Skin epidermis (tissue), 12 donors: ENCODE measurements around the gene S100A12.

Source experiments
- H3K27ac ChIP-seq, 21 experiments: fragments of 200-600 bp; sonication (generic) in 11 of 21; one replicate each; pipeline ENCODE4 v1.5.0; 2020; ENCODE audit warnings: mild to moderate bottlenecking in 3 of 21, inconsistent platforms in 2 of 21, moderate library complexity in 2 of 21
- H3K4me3 ChIP-seq, 7 experiments: fragments of 200-600 bp; sonication (generic) in 2 of 7; one replicate each; pipeline ENCODE4 v1.5.0; 2020; ENCODE audit warnings: inconsistent platforms in 2 of 7, mild to moderate bottlenecking in 2 of 7, moderate library complexity in 1 of 7

Gene S100A12

DNA sequence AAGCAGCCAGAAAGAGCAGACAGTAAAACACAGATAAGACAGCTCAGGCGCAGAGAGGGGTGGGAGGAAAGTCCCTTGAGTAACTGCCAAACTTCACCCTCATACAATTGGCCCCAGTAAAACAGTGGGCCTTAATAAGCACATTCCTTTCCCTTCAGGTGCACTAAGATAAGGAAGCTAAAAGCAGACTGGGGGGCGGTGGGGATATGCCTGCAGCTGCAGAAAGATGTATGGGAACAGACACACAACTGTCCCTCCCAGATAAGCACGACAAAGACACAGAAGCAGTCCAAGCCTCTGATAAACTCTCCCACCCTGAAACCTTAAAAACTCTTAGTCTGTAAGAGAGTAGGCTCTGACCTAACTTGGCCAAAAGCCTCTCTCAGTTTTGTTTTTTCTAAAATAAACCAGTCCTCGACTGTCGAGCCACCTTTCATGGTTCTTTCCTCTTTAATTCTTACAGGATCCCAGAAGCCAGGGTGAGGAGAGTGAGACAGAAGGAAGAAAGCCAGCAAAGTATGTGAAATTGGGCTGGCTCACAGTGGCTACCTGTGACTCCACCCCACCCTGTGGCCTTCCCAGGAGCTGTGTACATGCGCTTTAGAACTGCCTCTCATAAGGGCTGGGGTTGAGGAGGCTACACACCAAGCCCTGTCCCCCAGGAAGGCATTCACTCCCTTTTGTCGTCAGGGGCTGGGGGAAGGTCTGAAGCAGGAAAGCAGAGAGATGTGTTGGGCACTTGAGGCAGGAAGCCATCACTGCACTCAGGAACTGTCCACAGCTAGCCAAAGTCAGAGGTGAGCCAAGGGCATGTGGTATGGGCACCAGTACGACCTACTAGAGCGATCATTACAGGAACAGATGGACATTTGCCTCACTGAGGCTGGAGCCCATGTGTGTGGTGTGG is 31.4 kb downstream of the S100A12 start:
- H3K27ac ChIP-seq, result peak overlapping the region in 15 of 21 experiments; percentile 2 to 76 (median 47)
- no peak overlapping the region for H3K4me3 ChIP-seq

DNA sequence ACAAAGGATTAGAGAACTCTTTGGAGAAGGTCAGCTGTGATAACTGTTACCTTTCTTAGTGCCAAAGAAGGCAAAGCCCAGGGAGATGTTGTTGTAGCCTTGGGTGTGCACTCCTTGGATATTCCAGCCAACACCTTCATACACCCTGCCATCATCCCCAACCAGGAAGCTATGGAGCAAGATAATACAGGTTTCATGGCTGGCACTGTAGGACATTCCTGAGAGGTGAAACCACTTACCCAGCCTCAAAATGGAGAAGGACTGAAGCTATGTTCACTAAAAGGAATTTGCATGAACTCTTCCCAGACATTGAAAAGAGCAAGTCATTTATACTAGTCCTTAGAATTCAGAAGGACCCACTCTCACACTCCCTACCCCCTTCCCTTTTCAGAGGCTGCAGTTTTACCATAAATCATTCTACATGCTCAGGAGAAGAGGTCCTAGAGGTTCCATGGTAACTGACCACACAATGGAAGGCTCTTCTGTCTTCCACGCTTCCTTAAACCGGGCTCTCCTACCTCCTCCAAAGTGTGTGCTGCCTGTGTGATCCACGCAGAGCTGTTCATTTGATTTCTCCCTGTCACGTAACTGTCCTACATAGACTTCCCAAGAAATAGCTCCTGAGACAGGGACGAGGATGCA is 32.3 kb downstream of the S100A12 start:
- no peak overlapping the region for H3K4me3 ChIP-seq
- H3K27ac ChIP-seq, result peak overlapping the region in 10 of 21 experiments; percentile 4 to 76 (median 57)

DNA sequence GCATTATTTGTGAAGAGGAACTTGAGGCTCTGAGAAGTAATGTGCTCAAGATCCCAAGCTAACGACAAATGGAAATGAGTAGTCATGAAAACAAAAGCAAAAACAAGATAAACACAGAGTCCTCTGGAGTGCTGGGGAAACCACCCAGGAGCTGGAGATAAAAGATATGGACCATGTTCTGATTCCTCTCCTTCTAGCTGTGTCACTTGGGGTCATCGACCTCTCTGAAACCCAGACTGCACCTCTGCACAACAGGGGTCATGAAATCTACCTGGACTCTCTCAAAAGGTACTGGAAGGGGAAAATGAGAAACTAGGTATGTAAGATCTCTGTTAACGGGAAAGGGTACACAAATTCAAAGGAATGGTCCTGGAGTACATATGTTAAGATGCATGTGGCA is 33.2 kb downstream of the S100A12 start:
- no peak overlapping the region for H3K4me3 ChIP-seq
- peak overlapping the region in 3 of 21 experiments; percentile 4 to 67 (median 32) for H3K27ac ChIP-seq

DNA sequence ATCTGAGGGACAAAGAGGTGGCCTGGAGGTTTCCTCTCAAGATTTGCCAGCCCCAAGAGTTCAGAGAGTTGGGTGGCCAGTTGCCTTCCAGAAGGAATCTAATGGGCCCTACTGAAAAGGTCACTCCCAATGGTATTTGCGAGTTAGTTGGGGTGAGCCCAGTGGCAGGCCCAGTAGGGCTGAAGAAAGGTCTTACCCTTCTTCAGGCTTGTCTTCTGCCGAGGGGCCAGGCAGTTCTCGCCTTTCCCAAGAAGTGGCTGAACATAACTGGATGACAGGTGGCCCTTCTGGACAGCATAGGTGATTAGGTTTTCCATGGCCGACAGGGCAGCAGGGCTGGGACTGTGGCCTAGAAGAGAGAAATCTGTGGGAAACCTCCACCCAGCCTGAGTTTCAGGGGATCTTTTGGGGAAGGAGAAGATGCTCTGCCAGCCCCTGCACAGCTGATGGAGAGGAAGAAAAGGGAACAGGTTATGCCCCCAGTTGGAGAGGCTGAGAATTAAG is 33.9 kb downstream of the S100A12 start:
- Histone ChIP-seq H3K4me3 (no peak overlapping the region), H3K27ac (peak overlapping the region in 1 of 21 experiments; percentile 32)

DNA sequence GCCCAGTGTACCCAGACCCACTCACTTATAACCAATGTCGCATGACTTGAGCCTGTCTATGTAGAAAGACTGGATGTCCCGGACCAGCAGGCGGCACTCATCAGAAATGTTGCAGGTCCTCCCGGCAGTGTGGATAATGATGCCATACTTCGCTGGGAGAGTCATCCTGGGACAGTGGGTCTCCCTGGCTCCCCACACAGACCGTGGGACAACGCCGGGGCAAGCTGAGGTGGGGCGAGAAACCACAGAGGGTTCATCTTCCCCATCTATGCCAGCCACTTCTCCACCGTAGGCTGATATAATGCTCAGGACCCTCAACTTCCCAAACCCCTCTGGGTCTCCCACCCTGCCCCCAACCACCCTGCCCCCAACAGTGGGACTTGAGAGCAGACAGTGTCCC is 35.1 kb downstream of the S100A12 start:
- no peak overlapping the region for H3K4me3 ChIP-seq
- H3K27ac ChIP-seq, result peak overlapping the region in 1 of 21 experiments; percentile 32

DNA sequence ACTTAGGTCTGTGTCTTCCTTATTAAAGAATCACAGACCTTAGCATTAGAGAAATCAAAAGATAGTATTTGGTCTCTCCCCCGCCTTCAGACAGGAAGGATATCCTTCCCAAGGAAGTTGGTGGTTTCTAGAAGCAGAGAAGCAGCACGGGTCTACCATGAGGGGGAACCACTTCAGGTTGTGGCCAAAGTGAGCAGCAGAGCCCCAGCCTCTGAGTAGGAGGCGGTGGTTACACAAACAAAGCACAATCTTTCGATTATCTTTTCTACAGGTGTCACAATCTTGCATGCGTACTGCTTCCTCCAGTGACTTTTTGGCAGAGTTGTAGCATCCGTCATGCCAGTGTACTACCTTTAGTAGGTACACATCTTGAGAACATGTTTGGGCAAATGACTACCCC is 35.6 kb downstream of the S100A12 start:
- Histone ChIP-seq H3K27ac (peak overlapping the region in 1 of 21 experiments; percentile 32), H3K4me3 (no peak overlapping the region)

DNA sequence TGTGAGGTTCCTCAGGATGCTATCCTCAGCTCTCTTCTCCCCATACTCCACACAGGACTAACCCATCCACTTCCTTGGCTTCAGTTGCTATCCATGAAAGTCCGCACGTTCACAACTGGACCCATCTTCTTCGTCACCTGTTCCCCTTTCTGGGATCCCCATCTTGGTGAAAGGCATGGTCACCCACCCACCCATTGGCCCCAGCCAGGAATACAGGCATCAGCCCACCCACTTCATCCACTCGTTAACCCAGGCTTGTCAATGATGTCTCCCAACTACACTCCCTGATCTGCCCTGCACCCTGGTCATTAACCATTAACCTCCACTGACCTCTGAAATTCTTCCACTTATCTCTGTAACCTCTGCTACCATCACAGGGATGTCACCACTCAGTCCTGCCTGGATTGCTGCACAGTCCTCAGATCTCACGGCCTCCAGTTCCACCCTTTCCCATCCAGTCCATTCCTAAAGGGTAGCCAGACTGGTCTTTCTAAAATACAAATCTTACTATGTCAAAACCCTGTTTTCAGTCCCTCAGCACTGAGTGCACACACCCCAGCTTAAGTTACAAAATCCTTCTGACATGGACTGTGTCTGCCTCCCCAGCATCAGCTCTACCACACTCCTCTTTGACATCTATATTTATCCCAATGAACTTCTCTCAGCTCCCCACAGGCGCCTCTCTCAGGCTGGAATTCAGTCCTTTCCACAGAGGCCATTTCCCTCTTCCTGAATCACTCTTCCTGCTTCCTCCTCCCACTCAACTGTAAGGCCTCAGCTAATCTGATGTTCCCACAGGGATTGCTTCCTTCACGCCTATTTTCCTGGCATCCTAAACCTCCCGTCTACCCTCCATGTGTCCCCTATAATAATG is 37.2 kb downstream of the S100A12 start:
- no peak overlapping the region for H3K27ac ChIP-seq
- H3K4me3 ChIP-seq, result no peak overlapping the region

DNA sequence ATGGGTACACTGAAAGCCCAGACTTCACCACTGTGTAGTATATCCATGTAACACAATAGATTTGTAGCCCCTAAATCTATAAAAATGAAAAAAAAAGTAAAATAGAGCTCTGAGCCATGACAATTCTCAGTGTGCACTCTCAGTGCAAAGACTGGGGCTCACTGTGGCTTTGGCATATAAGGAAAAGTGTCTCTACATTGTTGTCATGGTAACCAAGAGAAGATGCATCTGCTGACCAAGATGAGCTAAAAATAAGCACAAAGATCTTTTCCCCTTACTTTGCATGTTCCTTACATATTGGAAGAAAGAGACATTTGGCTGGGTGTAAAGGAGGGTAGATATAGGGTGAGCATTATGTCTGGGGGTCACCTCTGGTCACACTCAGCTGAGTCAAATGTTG is 38.8 kb downstream of the S100A12 start:
- H3K27ac ChIP-seq, result no peak overlapping the region
- H3K4me3 ChIP-seq, result no peak overlapping the region

DNA sequence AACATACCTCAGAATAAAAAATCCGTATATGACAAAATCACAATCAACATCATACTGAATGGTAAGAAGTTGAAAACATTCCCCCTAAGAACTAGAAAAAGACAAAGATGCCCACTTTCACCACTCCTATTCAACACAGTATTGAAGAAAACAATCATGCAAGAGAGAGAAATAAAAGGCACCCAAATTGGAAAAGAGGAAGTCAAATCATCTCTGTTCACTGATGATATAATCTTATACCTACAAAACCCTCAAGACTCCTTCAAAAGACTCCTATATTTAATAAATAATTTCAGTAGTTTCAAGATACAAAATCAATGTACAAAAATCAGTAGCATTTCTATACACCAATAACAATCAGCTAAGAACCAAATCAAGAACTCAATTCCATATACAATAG is 41.5 kb downstream of the S100A12 start:
- Histone ChIP-seq H3K27ac (no peak overlapping the region), H3K4me3 (no peak overlapping the region)

DNA sequence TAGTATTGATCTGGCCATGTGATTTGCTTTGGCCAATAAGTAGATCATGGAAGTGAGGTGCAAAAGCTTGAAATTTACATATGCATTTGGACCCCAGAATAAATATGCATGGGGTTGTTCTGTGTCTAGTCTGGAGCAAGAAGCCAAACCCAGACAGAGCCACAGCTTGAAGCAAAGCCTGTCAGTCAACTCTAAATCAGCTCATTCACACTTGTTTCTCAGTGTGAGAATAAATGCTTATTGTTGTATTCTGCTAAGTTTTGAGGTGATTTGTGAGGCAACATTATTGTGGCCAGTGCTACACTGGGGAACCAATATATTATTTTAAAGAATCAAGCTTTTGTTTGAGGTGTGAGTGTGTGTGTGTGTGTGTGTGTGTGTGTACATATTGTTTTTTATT is 50.5 kb downstream of the S100A12 start:
- Histone ChIP-seq H3K27ac (no peak overlapping the region), H3K4me3 (no peak overlapping the region)
